GM21367 (cell line): Measurements from ENCODE around the gene SMIM10L1.

ENCODE experiments used
- ATAC-seq: cut with Tn5 transposase; IDR thresholded peaks from one replicate; pipeline ENCODE4 v1.9.1; 2021; ENCODE audit not compliant: unreplicated experiment

Gene SMIM10L1

GRCh38 chr12:11183011-11183410 lies 12.0 kb downstream of the SMIM10L1 start:
- no peak for ATAC-seq

- no peak for ATAC-seq
Measured at GRCh38 chr12:11186837-11187236, 15.8 kb downstream of the SMIM10L1 start, which contains the start of gene TAS2R42. Gene TAS2R42 (minus strand): TSS chr12:11186937. CDS start chr12:11186937, 0 bp downstream.

- no peak for ATAC-seq
Measured at GRCh38 chr12:11202811-11203210, 31.8 kb downstream of the SMIM10L1 start.

DNA sequence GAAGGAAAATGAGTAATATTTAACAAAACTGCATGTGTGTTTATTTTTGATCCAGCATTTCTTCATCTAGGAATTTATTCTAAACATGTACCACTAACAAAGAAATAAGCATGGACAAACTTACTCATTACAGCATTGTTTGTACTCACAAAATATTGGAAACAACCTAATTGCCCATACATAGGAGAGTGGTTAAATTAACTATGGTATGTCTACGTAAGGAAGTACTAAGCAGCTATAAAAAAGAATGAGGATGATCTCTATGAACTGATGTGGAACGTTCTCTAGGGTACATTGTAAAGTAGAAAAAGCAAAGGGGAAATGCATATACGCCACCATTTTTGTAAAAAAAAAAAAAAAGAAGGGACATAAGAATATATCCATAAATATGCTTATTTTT lies 33.2 kb downstream of the SMIM10L1 start:
- no peak for ATAC-seq

- no peak for ATAC-seq
Measured at GRCh38 chr12:11209113-11209512, 38.1 kb downstream of the SMIM10L1 start.
